ENCODE measurements around the gene ZNF624.

Gene ZNF624

DNA sequence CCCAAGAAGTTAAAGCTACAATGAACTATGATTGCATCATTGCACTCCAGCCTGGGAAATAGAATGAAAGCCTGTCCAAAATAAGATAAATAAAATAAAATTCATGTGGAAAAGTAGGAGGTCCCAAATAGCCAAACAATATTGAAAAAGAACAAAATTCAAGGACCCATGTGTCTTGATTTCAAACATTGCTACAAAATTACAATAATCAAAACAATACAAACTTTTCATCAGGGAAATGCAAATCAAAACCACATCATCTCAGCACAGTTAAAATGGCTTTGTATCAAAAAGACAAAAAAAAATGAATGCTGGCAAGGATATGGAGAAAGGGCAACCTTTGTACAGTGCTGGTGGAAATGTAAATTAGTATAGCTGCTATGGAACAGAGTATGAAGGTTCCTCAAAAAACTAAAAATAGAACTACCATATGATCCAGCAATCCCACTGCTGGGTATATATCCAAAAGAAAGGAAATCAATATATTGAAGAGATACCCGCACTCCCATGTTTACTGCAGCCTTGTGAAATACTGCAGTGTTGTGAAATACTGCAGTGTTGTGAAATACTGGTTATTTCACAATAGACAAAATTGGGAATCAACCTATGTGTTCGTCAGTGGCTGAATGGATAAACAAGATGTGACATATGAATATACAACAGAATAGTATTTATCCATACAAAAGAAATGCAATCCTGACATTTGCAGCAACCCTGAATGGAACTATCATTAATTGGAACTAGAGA is 60.1 kb downstream of the ZNF624 start:
- DNase-seq, result no peak

DNA sequence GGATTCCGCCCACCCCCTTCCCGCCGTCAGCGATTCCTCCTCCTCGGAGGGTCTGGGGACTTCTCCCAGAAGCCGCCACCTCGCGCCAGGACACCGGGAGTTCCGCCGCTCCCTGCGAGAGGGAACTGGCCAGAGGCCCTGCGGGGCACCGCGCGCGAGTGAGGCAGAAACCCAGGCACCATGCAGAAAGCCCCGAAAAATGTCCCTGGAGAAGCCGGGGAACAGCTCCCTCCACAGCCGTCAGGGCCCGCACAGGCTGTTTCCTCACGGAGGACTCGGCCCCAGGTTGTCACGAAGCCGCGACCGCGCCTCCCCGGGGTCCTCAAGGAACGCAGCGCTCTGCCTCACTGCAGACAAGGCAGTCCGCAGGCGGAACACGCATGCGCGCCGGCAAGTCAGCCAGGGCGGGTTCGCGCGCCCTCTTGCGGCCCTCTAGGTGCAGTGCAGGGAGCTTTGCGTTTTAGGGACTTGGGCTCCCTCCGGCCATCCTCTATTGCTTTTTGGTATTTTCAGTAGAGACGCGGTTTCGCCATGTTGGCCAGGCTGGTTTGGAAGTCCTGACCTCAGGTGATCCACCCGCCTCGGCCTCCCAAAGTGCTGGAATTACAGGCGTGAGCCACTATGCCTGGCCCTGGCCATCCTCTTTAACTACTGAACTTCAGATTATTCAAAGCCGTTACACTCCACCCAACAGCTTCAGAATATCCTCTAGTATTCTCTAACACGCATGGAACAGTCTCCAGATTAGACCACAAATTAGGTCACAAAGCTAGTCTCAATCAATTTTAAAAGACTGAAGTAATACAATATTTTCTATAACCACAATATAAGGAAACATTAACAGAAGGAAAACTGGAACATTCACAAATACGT is 64.3 kb downstream of the ZNF624 start:
- peak in 1 of 2 experiments; percentile 75 for DNase-seq

DNA sequence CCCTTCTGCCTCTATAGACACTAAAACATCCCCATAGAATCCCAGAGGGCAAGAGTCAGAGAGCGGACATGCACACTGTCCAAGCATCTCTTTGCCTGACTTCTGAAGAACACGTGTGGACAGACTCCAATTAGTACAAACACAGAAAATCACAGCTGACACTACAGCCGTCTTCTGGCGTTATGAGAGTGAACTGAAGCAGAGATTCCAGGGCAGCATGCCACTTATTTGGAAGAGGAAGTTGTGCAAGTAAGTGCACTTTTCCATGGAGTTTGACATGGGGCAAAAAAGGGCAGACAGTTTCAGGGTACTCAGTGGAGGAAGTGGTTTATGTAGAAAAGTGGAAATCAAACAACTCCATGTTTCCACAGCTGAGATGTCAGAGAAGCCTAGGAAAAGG is 67.9 kb downstream of the ZNF624 start:
- DNase-seq, result no peak

DNA sequence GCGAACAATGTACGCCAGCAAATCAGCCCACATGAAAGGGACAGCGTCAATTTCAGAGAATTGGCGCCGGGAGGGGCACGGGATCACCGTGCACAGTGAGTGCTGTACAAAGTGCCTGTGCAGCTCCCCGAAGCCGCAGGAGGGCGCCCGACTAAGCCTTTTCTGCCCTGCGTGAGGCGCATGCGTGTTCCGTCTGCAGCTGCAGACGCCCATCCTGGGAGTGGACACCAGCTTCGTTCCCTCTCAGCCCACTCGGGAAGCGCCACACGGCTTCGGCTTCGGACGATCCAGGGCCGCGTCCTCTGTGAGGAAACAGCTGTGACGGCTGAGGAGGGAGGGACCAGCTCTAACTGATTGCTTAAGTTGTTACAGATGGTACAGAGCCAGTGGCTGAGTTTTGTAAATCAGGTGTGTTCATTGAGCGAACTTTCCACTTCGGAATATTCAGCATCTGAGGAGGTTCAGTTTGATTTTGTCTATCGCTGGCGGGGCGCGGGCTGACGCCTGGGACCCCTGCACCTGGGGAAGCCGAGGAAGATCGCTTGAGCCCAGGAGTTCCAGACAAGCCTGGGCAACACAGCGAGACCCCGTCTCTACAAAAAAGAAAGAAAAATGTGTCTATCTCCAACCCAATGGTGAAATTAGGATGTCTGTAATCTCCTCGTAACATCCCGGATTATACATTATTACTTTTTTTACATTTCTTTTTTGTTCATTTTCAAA is 69.2 kb downstream of the ZNF624 start:
- peak; percentile 6 to 65 for DNase-seq

DNA sequence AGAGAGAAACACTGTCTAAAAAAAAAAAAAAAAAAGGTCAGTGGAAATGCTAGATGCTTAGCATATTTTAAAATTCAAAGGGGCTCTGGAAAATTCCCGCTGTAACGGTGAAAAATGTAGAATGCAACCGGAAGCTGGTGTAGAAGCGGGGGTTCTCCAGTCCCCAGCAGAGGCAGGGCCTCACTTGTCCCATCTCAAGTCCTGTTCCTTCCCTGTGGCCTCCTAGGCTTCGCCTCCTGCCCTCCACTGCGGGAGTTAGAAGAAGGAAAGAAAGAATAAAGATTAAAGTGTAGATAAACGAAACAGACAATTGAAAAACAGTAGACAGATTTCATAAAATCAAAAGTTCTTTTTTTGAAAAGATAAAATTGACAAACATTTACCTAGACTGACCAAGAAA is 69.9 kb downstream of the ZNF624 start:
- no peak for DNase-seq

DNA sequence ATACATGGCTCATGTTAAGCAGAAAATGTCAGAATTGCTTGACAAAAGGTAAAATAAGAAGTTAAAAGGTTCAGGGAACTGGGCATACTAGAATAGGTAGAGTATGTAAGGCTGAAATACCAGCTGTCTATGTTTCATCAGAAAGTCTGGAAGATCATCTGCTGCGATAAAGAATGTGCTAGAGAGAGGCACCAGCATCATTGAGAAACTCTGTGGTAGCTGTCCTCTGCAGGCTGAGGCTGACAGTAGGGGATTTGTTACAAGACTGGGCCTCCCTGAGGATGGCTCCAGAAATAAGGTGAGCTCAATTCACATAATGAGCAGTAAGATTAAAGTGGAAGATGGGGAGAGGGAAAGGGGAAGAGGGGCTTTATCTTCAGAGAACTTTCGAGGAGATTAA is 80.2 kb downstream of the ZNF624 start:
- no peak for DNase-seq
